Stimulated activated effector memory CD8-positive, alpha-beta T cell treated with anti-CD3 and anti-CD28 coated beads, Interleukin-12 subunit alpha, Interleukin-12 subunit beta, amount 100 ng/mL, for 72 hours (primary cell): ENCODE data around the gene EFCAB14.
A peak's percentile ranks its signal among the peaks of the same experiment; 100 is the strongest.
"Not testable (repeated sequence)": the region's sequence is repeated elsewhere in the genome, so short reads cannot be mapped to it uniquely, and the experiment has no call there.

Experiments
- ATAC-seq: fragments of 150-1000 bp; cut with Tn5 transposase; 2 replicates; pipeline ENCODE4 v1.10.0; 2021
- DNase-seq, 2 donors: peaks; one replicate each; pipeline ENCODE4 v3.0.0; 2021 to 2022; ENCODE audit warnings: low spot score in 2 of 2
- H3K27ac Mint-ChIP-seq: one replicate; pipeline ENCODE4 v1.8.0; 2022; ENCODE audit warnings: mild to moderate bottlenecking, mixed read lengths
- H3K36me3 Mint-ChIP-seq: one replicate; pipeline ENCODE4 v1.8.0; 2022; ENCODE audit warnings: mild to moderate bottlenecking, mixed read lengths
- H3K4me1 Mint-ChIP-seq: one replicate; pipeline ENCODE4 v1.8.0; 2022; ENCODE audit warnings: mixed read lengths
- H3K4me3 Mint-ChIP-seq: one replicate; pipeline ENCODE4 v1.8.0; 2022; ENCODE audit warnings: mild to moderate bottlenecking, mixed read lengths
- H3K9me3 Mint-ChIP-seq: one replicate; pipeline ENCODE4 v1.8.0; 2022; ENCODE audit warnings: mixed read lengths

Gene EFCAB14

GRCh38 chr1:46742069-46742468 is 23.2 kb upstream of the EFCAB14 start:
- ATAC-seq (no peak), DNase-seq (no peak)
- Mint-ChIP-seq H3K36me3 (no peaks in the 10 kb centered on the region), H3K9me3 (no peaks in the 10 kb centered on the region), H3K4me1 (no peaks in the 10 kb centered on the region), H3K27ac (no peak overlapping the region), H3K4me3 (no peak overlapping the region)

- Mint-ChIP-seq H3K4me3 (no peak overlapping the region), H3K27ac (no peak overlapping the region), H3K4me1 (no peaks in the 10 kb centered on the region), H3K36me3 (no peaks in the 10 kb centered on the region), H3K9me3 (peaks cover 3% of the 10 kb centered on the region)
- ATAC-seq (no peak), DNase-seq (no peak)
These were observed 16.9 kb upstream of the EFCAB14 start for GRCh38 chr1:46735708-46736324.

DNA sequence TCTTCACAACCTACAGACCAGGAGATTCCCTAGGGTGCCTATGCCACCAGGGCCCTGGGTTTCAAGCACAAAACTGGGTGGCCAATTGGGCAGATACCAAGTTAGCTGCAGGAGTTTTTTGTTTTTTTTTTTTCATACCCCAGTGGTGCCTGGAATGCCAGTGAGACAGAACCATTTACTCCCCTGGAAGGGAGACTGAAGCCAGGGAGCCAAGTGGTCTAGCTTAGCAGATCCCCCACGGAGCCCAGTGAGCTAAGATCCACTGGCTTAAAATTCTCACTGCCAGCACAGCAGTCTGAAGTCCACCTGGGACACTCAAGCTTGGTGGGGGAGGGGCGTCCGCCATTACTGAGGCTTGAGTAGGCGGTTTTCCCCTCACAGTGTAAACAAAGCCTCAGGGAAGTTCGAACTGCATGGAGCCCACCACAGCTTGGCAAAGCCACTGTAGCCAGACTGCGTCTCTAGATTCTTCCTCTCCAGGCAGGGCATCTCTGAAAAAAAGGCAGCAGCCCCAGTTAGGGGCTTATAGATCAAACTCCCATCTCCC is 9.5 kb upstream of the EFCAB14 start:
- H3K4me1 Mint-ChIP-seq, H3K36me3 Mint-ChIP-seq, H3K9me3 Mint-ChIP-seq: not testable (repeated sequence)

GRCh38 chr1:46725736-46726108 is 6.8 kb upstream of the EFCAB14 start:
- no peak overlapping the region for H3K27ac Mint-ChIP-seq
- H3K4me3 Mint-ChIP-seq = no peak overlapping the region
- peaks cover 6% of the 10 kb centered on the region for H3K4me1 Mint-ChIP-seq
- H3K36me3 Mint-ChIP-seq = no peaks in the 10 kb centered on the region
- ATAC-seq (no peak), DNase-seq (no peak)
- no peaks in the 10 kb centered on the region for H3K9me3 Mint-ChIP-seq

More for the DNA sequence above, 9.5 kb upstream of the EFCAB14 start:
- not testable (repeated sequence) for ATAC-seq, H3K27ac Mint-ChIP-seq, H3K4me3 Mint-ChIP-seq, DNase-seq

- no peak overlapping the region for H3K27ac Mint-ChIP-seq
- no peaks in the 10 kb centered on the region for H3K36me3 Mint-ChIP-seq
- H3K4me1 Mint-ChIP-seq = peaks cover 6% of the 10 kb centered on the region
- H3K4me3 Mint-ChIP-seq = no peak overlapping the region
- ATAC-seq (peak; percentile 95), DNase-seq (peak; percentile 43 to 75)
- no peaks in the 10 kb centered on the region for H3K9me3 Mint-ChIP-seq
These were observed 6.2 kb upstream of the EFCAB14 start for GRCh38 chr1:46724991-46725735.

- no peak overlapping the region for H3K4me3 Mint-ChIP-seq
- ATAC-seq (no peak), DNase-seq (no peak)
- no peaks in the 10 kb centered on the region for H3K9me3 Mint-ChIP-seq
- H3K4me1 Mint-ChIP-seq = peaks cover 17% of the 10 kb centered on the region
- H3K36me3 Mint-ChIP-seq = no peaks in the 10 kb centered on the region
- no peak overlapping the region for H3K27ac Mint-ChIP-seq
These were observed 5.0 kb upstream of the EFCAB14 start for GRCh38 chr1:46723901-46724300.

- DNase-seq = no peak
- Mint-ChIP-seq H3K9me3 (no peaks in the 10 kb centered on the region), H3K4me1 (peaks cover 33% of the 10 kb centered on the region), H3K36me3 (peaks cover 12% of the 10 kb centered on the region), H3K27ac (peak overlapping the region; percentile 5), H3K4me3 (no peak overlapping the region)
- no peak for ATAC-seq
These were observed 2.8 kb upstream of the EFCAB14 start for GRCh38 chr1:46721686-46722205.

DNA sequence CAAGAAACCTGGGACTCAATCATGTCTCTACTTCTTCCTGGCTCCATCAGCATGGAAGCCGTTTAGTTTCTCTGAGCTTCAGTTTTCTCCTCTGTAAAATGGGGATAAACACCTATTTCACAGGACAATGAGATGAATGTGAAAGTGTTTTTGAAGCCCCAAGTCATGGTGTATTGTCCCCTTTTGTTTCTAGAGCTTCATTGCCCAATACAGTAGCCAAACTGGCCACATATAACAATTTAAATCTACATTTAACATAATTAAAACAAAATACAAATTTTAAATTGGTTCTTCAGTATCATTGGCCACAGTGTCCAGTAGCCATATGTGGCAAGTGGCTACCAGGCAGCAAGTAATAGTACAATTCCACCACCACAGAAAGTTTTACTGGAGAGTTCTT is 2.3 kb upstream of the EFCAB14 start:
- Mint-ChIP-seq H3K27ac (peak overlapping the region; percentile 5), H3K36me3 (peaks cover 18% of the 10 kb centered on the region), H3K9me3 (no peaks in the 10 kb centered on the region), H3K4me1 (peaks cover 37% of the 10 kb centered on the region), H3K4me3 (no peak overlapping the region)
- DNase-seq = no peak
- no peak for ATAC-seq

GRCh38 chr1:46720319-46720718 is 1.4 kb upstream of the EFCAB14 start:
- H3K9me3 Mint-ChIP-seq, H3K4me3 Mint-ChIP-seq, H3K27ac Mint-ChIP-seq, DNase-seq, ATAC-seq: not testable (repeated sequence)
- peaks cover 27% of the 10 kb centered on the region for H3K36me3 Mint-ChIP-seq
- peaks cover 36% of the 10 kb centered on the region for H3K4me1 Mint-ChIP-seq

GRCh38 chr1:46719689-46720088 is 775 bp upstream of the EFCAB14 start:
- no peak for ATAC-seq
- peak overlapping the region; percentile 82 for H3K27ac Mint-ChIP-seq
- H3K4me3 Mint-ChIP-seq = peak overlapping the region; percentile 89
- H3K9me3 Mint-ChIP-seq = no peaks in the 10 kb centered on the region
- H3K4me1 Mint-ChIP-seq = peaks cover 31% of the 10 kb centered on the region
- H3K36me3 Mint-ChIP-seq = peaks cover 33% of the 10 kb centered on the region
- DNase-seq = no peak

GRCh38 chr1:46718340-46718726 is 581 bp downstream of the EFCAB14 start:
- ATAC-seq (no peak), DNase-seq (no peak)
- Mint-ChIP-seq H3K36me3 (peaks cover 46% of the 10 kb centered on the region), H3K9me3 (no peaks in the 10 kb centered on the region), H3K27ac (peak overlapping the region; percentile 82), H3K4me3 (peak overlapping the region; percentile 89), H3K4me1 (peaks cover 31% of the 10 kb centered on the region)

- Mint-ChIP-seq H3K9me3 (no peaks in the 10 kb centered on the region), H3K27ac (peak overlapping the region; percentile 82), H3K36me3 (peaks cover 53% of the 10 kb centered on the region), H3K4me3 (peak overlapping the region; percentile 89), H3K4me1 (peaks cover 31% of the 10 kb centered on the region)
- no peak for ATAC-seq
- no peak for DNase-seq
These were observed 1.3 kb downstream of the EFCAB14 start for GRCh38 chr1:46717654-46718053.

DNA sequence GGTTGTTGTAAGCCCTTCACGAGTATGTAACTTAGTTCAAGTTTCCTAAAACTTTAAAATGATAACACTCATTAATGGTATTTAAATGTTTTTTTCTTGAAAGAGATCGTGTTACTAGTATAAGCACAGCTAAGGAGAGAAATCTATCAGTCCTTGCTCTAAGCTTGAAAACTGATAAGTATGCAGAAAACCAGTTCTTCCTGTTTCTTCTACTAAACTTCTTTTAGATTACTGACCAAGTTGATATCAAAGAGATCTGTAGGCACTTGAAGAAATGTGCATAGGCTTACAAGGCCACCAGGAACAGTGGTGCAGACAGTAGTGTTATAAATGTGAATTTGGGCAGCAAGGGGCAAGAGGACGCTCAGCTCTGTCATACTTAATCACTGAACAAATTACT is 3.9 kb downstream of the EFCAB14 start:
- Mint-ChIP-seq H3K4me3 (no peak overlapping the region), H3K4me1 (peaks cover 30% of the 10 kb centered on the region)

DNA sequence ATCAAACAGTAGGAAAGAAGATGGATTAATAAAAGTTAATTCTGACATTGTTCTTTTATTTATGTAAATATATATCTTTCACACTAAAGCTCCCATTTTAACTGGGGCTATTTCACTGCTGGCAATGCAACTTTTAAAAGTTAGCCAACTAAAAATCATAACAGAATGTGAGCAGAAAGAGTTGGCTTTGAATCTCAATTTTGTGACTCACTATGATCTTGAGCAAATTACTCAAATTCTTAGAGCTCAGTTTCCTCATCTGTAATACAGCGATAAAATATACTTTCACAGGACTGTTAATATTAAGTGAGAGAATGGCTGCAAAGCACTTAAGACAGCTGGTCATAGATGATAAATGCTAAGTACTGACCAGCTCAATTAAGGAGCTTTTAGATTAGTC is 10.8 kb downstream of the EFCAB14 start:
- peaks cover 99% of the 10 kb centered on the region for H3K36me3 Mint-ChIP-seq
- H3K9me3 Mint-ChIP-seq = no peaks in the 10 kb centered on the region
- ATAC-seq = no peak
- peak overlapping the region; percentile 57 for H3K27ac Mint-ChIP-seq
- peaks cover 12% of the 10 kb centered on the region for H3K4me1 Mint-ChIP-seq
- DNase-seq = no peak
- no peak overlapping the region for H3K4me3 Mint-ChIP-seq

More for the DNA sequence above, 3.9 kb downstream of the EFCAB14 start:
- ATAC-seq (no peak), DNase-seq (no peak)
- Mint-ChIP-seq H3K27ac (no peak overlapping the region), H3K9me3 (no peaks in the 10 kb centered on the region), H3K36me3 (peaks cover 80% of the 10 kb centered on the region)

DNA sequence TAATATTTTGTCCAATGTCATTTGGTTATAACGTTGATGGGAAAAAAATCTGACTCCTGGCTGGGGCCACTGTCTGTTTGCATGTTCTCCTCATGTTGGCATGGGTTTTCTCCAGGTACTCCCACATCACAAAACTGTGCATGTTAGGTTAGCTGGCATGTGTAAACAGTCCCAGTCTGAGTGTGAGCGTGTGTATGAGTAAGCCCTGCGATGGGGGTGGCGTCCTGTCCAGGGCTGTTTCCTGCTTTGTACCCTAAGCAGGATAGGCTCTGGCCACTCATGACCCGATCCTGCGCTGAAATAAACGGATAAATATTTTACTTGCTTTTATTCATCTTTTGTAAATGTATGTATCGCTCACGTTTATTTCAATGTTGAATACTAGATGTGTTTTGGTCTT is 13.5 kb downstream of the EFCAB14 start:
- ATAC-seq (peak; percentile 48), DNase-seq (no peak)
- H3K9me3 Mint-ChIP-seq = no peaks in the 10 kb centered on the region
- no peak overlapping the region for H3K27ac Mint-ChIP-seq
- no peak overlapping the region for H3K4me3 Mint-ChIP-seq
- H3K4me1 Mint-ChIP-seq = peaks cover 34% of the 10 kb centered on the region
- H3K36me3 Mint-ChIP-seq = peaks cover 93% of the 10 kb centered on the region
